Immature natural killer cell (primary cell): ENCODE data around the gene C15orf61. TPM values are rescaled to one million over a fixed set of nuclear protein-coding genes. Genes with fewer than 3 reads are reported as not detected.

Source experiments
- DNase-seq, 3 donors: peaks; one replicate each; pipeline ENCODE4 v3.0.0; 2022; ENCODE audit warnings: mixed read lengths in 1 of 3
- H3K27ac Mint-ChIP-seq, 6 donors: one replicate each; pipeline ENCODE4 v1.8.0; 2020; ENCODE audit warnings: mixed read lengths in 6 of 6, mild to moderate bottlenecking in 5 of 6, inconsistent platforms in 4 of 6, moderate library complexity in 3 of 6
- H3K27me3 Mint-ChIP-seq, 3 donors: one replicate each; pipeline ENCODE4 v1.8.0; 2020 to 2021; ENCODE audit warnings: low read depth in 3 of 3, mild to moderate bottlenecking in 3 of 3, mixed read lengths in 3 of 3, moderate library complexity in 3 of 3, inconsistent platforms in 1 of 3
- H3K36me3 Mint-ChIP-seq, 3 donors: one replicate each; pipeline ENCODE4 v1.8.0; 2020; ENCODE audit warnings: mixed read lengths in 3 of 3, inconsistent platforms in 2 of 3, mild to moderate bottlenecking in 2 of 3
- H3K4me1 Mint-ChIP-seq, 2 donors: one replicate each; pipeline ENCODE4 v1.8.0; 2020; ENCODE audit warnings: inconsistent platforms in 2 of 2, mild to moderate bottlenecking in 2 of 2, mixed read lengths in 2 of 2, moderate library complexity in 1 of 2
- H3K4me3 Mint-ChIP-seq, 5 donors: one replicate each; pipeline ENCODE4 v1.8.0; 2020; ENCODE audit warnings: mild to moderate bottlenecking in 5 of 5, mixed read lengths in 5 of 5, inconsistent platforms in 3 of 5, moderate library complexity in 3 of 5
- H3K9me3 Mint-ChIP-seq, 6 donors: one replicate each; pipeline ENCODE4 v1.8.0; 2020; ENCODE audit warnings: mild to moderate bottlenecking in 6 of 6, mixed read lengths in 6 of 6, inconsistent platforms in 4 of 6, moderate library complexity in 3 of 6
- polyA plus RNA-seq, 3 donors: library from polyadenylated mRNA; unstranded; fragments of 300-500 nt; fragmentation: Illumina TruSeq; gene quantifications; one replicate each; pipeline ENCODE4 v1.2.3, GENCODE V29; 2021

C15orf61 gene
- polyA plus RNA-seq, 3 donors from 2014 or later: 9.2 to 9.8 (median 9.6) TPM

DNA sequence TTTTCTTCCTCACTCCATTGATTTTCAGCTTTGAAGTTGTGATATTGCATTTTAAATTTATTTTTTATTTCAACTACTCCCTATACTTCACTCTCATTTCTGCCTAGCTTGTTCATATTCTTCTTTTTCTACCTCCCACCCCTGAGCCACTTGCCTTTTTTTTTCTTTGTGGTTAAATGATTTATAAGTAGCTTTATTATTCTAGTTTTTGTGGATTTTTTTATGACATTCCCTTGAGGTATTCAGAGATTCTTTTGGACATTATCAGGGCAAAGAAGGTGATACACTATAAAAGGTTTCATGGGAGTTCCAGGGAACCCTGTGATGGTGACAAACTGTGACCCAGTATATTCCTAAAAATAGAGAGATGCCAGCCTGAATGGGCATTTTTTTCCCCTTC lies 3.3 kb downstream of the C15orf61 start:
- Mint-ChIP-seq H3K4me3 (no peak overlapping the region), H3K36me3 (peaks cover 0 to 6% (median 0%) of the 10 kb centered on the region in 3 donors), H3K9me3 (no peaks in the 10 kb centered on the region), H3K27ac (peak overlapping the region in 1 of 6 donors; percentile 58), H3K27me3 (peaks cover 4 to 8% (median 6%) of the 10 kb centered on the region in 3 donors), H3K4me1 (peaks cover 28 to 34% of the 10 kb centered on the region in 2 donors)
- DNase-seq: no peak

DNA sequence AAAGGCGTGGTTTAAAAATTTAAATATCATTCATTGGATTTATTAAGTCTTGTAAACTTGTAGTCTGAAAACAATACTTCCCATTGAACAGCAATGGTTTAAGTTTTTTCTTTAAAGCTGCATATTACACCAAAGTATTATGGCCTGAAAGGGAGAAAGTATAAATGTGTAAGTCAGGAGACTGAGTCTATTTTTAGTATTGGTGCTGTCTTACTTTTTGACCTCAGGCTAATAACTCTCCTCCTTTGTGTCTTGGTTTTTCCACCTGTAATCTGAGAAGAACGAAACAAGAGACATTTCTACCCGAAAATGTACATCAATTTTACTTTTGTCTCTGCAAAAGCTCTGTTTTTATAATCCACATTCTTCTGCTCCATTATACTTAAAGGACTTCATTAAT lies 7.6 kb downstream of the C15orf61 start:
- peaks cover 4 to 9% of the 10 kb centered on the region in 2 donors for H3K4me1 Mint-ChIP-seq
- no peaks in the 10 kb centered on the region for H3K9me3 Mint-ChIP-seq
- H3K27me3 Mint-ChIP-seq: no peaks in the 10 kb centered on the region
- H3K27ac Mint-ChIP-seq: no peak overlapping the region
- H3K4me3 Mint-ChIP-seq: no peak overlapping the region
- peaks cover 0 to 9% (median 0%) of the 10 kb centered on the region in 3 donors for H3K36me3 Mint-ChIP-seq
- DNase-seq: no peak

DNA sequence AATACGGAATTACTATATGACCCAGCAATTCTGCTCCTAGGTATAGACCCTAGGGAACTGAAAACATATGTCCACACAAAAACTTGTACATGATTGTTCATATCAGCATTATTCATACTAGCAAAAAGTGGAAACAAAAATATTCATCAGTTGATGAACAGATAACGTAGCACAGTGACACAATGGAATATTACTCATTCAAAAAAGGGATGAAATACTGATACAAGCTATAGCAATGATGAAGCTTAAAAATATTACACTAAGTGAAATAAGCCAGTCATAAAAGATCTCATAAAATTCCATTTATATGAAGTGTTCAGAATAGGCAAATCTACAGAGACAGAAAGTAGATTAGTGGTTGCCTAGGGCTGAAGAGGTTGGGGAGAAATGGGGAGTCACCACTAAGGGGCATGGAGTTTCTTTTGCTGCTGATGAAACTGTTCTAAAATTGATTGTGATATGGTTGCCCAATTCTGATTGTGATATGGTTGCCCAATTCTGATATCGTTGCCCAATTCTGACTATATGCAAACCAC lies 10.5 kb downstream of the C15orf61 start:
- Mint-ChIP-seq H3K36me3 (peaks cover 0 to 9% (median 0%) of the 10 kb centered on the region in 3 donors), H3K4me1 (no peaks in the 10 kb centered on the region), H3K27ac (no peak overlapping the region), H3K27me3 (no peaks in the 10 kb centered on the region), H3K9me3 (no peaks in the 10 kb centered on the region), H3K4me3 (no peak overlapping the region)
- no peak for DNase-seq

DNA sequence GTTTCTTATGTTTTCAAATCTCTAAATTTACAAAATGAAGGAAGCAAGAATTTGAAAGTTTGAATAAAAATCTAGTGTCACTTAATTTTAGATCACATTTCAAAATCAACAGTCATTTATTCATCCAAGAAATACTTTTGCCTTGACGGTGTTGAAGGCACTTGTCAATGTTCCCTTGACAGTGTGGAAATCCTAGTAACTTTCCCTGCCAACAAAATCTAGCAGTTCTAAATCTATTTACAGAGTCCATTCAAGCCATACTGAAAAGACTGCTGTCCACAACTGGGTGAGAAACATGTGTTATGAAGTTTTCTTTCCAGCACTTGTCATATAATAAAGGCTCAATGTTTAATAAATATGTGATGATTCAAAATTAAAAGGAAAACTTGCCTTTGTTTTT lies 12.9 kb downstream of the C15orf61 start:
- Mint-ChIP-seq H3K4me1 (peaks cover 1 to 3% of the 10 kb centered on the region in 2 donors), H3K4me3 (no peak overlapping the region), H3K36me3 (peaks cover 0 to 2% (median 0%) of the 10 kb centered on the region in 3 donors), H3K27me3 (no peaks in the 10 kb centered on the region), H3K9me3 (no peaks in the 10 kb centered on the region), H3K27ac (no peak overlapping the region)
- no peak for DNase-seq

DNA sequence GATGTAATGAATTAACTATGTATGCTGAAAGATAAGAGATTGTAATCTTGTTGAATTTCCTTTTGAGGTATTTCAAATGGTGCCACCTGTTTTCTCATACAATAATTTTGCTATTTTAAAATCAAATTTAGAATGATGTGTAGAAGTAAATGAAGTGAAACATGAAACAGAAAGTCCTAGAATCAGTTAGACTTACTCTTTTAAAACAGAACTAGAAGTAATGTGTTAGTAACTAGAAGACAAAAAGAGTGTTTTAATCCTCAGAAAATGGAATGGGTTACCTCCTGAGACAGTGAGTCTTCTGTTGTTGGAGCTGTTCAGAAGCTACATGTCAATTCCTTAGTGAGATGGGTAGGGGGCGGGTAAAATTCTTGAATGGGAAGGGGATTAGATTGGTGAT lies 13.4 kb downstream of the C15orf61 start:
- H3K9me3 Mint-ChIP-seq: no peaks in the 10 kb centered on the region
- no peak overlapping the region for H3K27ac Mint-ChIP-seq
- H3K36me3 Mint-ChIP-seq: peaks cover 0 to 2% (median 0%) of the 10 kb centered on the region in 3 donors
- no peaks in the 10 kb centered on the region for H3K27me3 Mint-ChIP-seq
- DNase-seq: no peak
- H3K4me3 Mint-ChIP-seq: no peak overlapping the region
- peaks cover 1 to 5% of the 10 kb centered on the region in 2 donors for H3K4me1 Mint-ChIP-seq

DNA sequence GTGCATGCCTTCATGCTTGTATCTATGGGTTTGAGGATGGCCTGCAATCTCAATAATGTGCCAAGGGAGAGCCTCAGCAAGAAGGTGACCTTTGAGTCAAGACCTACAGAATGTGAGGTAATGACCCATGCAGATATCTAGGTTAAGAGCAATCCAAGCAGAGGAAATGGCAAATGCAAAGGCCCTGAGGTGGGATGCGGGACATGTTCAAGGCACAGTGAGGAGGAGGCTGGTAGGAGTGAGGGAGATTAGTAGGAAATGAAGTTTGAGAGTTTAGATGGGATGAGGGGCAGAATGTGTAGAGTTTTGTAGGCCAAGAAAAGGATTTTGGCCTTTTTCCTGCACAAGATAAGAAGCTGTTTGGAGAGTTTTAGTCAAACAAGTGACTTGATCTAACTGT lies 16.8 kb downstream of the C15orf61 start:
- no peaks in the 10 kb centered on the region for H3K36me3 Mint-ChIP-seq
- H3K27me3 Mint-ChIP-seq: peaks cover 8 to 9% (median 9%) of the 10 kb centered on the region in 3 donors
- no peak overlapping the region for H3K4me3 Mint-ChIP-seq
- no peak overlapping the region for H3K27ac Mint-ChIP-seq
- H3K4me1 Mint-ChIP-seq: peaks cover 11 to 22% of the 10 kb centered on the region in 2 donors
- H3K9me3 Mint-ChIP-seq: no peaks in the 10 kb centered on the region
- no peak for DNase-seq

DNA sequence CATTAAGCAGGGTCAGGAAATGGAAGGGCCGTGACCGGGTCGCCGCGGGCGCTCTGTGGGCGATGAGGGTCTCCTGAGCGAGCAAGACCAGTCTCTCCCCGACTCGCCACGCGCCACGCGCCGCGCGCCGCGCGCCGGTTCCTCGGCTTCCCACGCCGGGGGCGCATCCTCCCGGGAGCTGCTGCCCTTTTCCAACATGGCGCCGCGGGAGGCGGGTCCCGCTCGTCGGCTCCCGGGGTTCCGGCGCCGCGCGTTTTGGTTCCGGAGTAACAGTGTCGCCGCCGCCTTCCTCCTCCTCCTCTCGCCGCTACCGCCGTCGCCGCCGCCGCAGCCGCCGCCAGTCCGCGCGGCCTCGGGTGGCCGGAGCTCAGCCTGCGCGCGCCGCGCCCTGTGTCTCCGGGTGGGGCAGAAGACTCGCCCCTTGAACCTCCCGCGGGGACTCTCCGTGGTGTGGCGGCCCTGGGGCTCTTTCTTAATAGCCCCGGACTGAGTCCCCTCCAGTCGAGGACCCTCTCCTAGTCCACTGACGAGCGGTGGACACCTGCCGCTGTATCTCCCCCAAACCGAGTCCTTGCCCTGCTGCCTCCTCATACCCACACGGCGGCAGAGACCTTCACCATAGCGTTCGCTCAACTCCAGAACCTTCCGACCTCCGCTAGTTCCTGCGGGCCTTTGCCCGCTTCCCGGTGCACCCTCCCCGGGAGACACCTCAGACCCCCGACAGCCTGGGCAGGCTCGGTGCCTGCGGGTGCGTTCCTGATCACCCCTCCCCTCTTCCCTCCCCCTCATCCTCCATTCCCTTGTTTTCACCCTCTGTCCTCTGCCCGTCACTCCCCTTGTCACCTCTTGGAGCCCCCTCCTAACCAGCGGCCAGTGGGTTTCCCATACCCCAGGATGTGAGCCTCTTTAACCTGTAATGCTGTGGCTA lies 21.8 kb downstream of the C15orf61 start, which contains the start of gene MAP2K5:
Gene MAP2K5 (plus strand): TSS at position 284 of the 928 bp plus-strand sequence. CDS start 633 bp downstream, at position 917.
- H3K4me1 Mint-ChIP-seq: peaks cover 35 to 52% of the 10 kb centered on the region in 2 donors
- no peaks in the 10 kb centered on the region for H3K9me3 Mint-ChIP-seq
- H3K27me3 Mint-ChIP-seq: peaks cover 9 to 11% (median 9%) of the 10 kb centered on the region in 3 donors
- DNase-seq: peak; percentile 79 to 80 (median 79)
- H3K4me3 Mint-ChIP-seq: peak within 1 kb of the TSS; percentile 92 to 99 (median 98)
- peak within 1 kb of the TSS; percentile 97 to 99 (median 97) for H3K27ac Mint-ChIP-seq
- peaks cover 0 to 3% (median 0%) of the 10 kb centered on the region in 3 donors for H3K36me3 Mint-ChIP-seq

DNA sequence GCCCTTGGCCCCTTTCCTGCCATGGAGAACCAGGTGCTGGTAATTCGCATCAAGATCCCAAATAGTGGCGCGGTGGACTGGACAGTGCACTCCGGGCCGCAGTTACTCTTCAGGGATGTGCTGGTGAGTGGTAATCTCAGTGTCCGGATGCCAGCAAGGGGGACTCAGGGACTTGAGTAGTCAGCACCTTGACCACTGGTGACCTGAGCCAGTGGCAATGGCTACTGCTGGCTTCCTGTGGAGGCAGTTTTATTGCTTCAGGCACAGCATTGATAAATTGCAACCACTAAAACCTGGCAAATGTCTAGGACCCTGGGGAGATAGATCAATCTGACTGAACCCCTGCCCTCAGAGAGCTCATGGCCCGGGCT lies 22.4 kb downstream of the C15orf61 start:
- peaks cover 0 to 3% (median 0%) of the 10 kb centered on the region in 3 donors for H3K36me3 Mint-ChIP-seq
- peaks cover 9 to 11% (median 9%) of the 10 kb centered on the region in 3 donors for H3K27me3 Mint-ChIP-seq
- no peaks in the 10 kb centered on the region for H3K9me3 Mint-ChIP-seq
- peak overlapping the region; percentile 91 to 99 (median 92) for H3K4me3 Mint-ChIP-seq
- H3K27ac Mint-ChIP-seq: peak overlapping the region; percentile 86 to 92 (median 90)
- DNase-seq: no peak
- H3K4me1 Mint-ChIP-seq: peaks cover 37 to 52% of the 10 kb centered on the region in 2 donors

DNA sequence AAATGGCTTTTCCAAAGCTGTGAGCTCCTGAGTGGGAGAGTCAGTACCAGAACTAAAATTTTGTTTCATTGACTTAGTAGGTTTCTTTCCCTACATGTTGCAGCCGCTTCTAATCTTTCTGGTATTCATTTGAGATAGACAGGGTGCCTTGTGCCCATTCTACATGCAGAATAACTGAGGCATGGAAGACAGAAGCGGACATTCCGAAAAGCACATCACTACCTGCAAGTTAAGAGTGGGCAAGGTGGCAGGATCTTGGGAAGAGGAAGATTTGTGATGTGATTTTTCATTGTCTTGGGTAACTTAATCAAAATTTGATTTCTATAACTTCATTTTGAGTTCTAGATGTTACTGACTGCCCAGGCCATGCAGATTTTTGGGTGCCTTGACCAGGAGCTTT lies 23.5 kb downstream of the C15orf61 start:
- H3K36me3 Mint-ChIP-seq: peaks cover 0 to 3% (median 0%) of the 10 kb centered on the region in 3 donors
- H3K4me1 Mint-ChIP-seq: peaks cover 37 to 53% of the 10 kb centered on the region in 2 donors
- peak overlapping the region; percentile 64 to 92 (median 84) for H3K27ac Mint-ChIP-seq
- DNase-seq: no peak
- no peaks in the 10 kb centered on the region for H3K9me3 Mint-ChIP-seq
- H3K27me3 Mint-ChIP-seq: peaks cover 9 to 11% (median 9%) of the 10 kb centered on the region in 3 donors
- H3K4me3 Mint-ChIP-seq: peak overlapping the region; percentile 39 to 60 (median 56)

DNA sequence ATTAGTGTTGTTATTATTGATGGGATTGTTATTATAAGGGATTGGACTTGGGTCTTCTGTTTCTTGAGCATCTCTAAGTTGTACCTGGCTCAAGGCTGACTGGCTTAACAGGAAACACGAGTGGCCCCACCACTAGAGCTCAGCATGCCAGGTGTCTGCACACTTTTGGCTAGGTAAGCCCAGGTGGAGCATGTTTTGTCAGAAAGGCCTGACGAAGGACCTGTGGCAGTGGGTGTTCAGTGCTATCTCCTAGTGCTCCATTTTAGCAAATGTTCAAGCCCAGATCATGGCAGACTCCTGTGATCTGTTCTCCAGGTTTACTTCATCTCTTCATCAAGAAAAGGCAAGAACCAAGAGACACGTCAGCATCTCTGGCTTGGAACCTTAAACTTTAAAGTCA lies 24.9 kb downstream of the C15orf61 start:
- H3K36me3 Mint-ChIP-seq: peaks cover 0 to 9% (median 0%) of the 10 kb centered on the region in 3 donors
- H3K4me1 Mint-ChIP-seq: peaks cover 37 to 49% of the 10 kb centered on the region in 2 donors
- peak overlapping the region in 2 of 6 donors; percentile 39 to 82 for H3K27ac Mint-ChIP-seq

DNA sequence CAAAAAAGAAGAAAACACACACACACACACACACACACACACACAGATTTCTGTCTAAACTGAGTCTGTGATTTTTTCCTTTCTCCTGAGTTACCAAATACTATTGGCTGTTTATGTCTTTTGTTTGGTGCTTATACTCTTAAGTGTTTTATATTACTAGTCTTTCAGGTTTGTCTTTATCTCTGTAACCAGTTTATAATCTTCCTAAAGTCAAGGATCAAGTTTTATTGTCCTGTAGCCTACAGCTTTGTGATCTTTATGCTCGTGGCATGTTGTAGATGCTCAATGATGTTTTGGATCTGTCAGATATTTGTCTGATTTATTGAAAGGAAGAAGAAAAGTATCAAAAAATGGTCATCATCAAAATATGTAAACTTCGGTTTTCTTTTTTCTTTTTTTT lies 26.1 kb downstream of the C15orf61 start:
- Mint-ChIP-seq H3K36me3 (peaks cover 0 to 9% (median 0%) of the 10 kb centered on the region in 3 donors), H3K4me3 (no peak overlapping the region), H3K4me1 (peaks cover 27 to 37% of the 10 kb centered on the region in 2 donors), H3K27ac (peak overlapping the region in 1 of 6 donors; percentile 51), H3K27me3 (peaks cover 0 to 5% (median 2%) of the 10 kb centered on the region in 3 donors), H3K9me3 (no peaks in the 10 kb centered on the region)
- DNase-seq: no peak

More for the DNA sequence above, 24.9 kb downstream of the C15orf61 start:
- no peaks in the 10 kb centered on the region for H3K9me3 Mint-ChIP-seq
- no peak overlapping the region for H3K4me3 Mint-ChIP-seq
- DNase-seq: no peak
- H3K27me3 Mint-ChIP-seq: peaks cover 9 to 11% (median 9%) of the 10 kb centered on the region in 3 donors

DNA sequence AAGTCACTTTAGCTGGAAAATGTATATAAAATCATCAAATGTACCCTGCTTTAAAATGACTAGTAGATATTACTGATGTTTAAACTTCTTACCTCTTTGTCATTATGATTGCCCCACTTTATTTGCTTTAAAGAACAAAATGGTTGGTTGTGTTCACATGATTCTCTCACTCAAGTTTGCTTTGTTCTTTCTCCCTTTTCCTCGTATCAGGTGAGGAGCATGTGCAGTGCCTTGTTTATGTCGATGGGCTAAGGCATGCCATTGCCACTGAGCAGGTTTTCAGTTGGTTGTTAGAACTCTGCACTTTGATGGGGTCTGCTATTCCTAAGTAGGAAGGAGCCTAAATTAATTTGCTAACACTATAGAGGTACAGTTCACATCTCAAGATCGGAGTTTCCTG lies 26.9 kb downstream of the C15orf61 start:
- DNase-seq: no peak
- peaks cover 26 to 36% of the 10 kb centered on the region in 2 donors for H3K4me1 Mint-ChIP-seq
- H3K9me3 Mint-ChIP-seq: no peaks in the 10 kb centered on the region
- H3K4me3 Mint-ChIP-seq: no peak overlapping the region
- H3K27me3 Mint-ChIP-seq: peaks cover 0 to 3% (median 0%) of the 10 kb centered on the region in 3 donors
- peaks cover 0 to 9% (median 0%) of the 10 kb centered on the region in 3 donors for H3K36me3 Mint-ChIP-seq
- H3K27ac Mint-ChIP-seq: no peak overlapping the region

DNA sequence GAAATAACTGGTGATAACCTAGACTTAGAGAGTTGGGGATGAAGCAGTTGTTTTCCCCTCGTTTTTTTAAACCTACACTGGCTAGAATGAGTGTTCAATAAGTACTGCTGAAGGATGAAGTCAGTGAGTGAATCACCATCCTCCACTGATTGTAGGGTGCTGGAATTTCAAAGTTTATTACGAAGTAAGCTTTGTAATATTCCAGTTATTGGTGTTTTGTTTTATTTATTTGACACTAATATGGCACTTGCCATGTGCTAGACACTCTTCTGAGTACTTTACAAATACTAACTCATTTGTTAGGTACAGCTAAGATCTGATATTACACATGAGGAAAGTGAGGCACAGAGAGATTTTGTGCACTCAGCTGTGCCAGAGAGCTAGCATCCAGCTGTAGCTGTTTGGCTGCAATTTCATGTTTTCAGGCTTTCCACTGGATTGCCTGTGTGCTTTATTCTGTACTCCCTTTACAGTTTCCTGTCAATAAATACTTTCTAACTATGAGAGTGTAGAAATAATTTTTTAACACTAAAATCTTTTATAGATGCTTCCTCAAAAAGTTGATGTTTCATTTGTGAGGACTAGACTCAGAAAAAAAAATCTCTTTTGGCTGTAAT lies 27.4 kb downstream of the C15orf61 start:
- Mint-ChIP-seq H3K4me3 (no peak overlapping the region), H3K4me1 (peaks cover 21 to 33% of the 10 kb centered on the region in 2 donors)

More for the DNA sequence above, 27.4 kb downstream of the C15orf61 start:
- Mint-ChIP-seq H3K27me3 (peaks cover 0 to 3% (median 0%) of the 10 kb centered on the region in 3 donors), H3K27ac (no peak overlapping the region), H3K9me3 (no peaks in the 10 kb centered on the region), H3K36me3 (peaks cover 0 to 9% (median 0%) of the 10 kb centered on the region in 3 donors)
- DNase-seq: no peak
